GM19372 (cell line): ENCODE results near the gene PSMC3.

Experiments used
- ATAC-seq: cut with Tn5 transposase; IDR thresholded peaks from one replicate; pipeline ENCODE4 v1.9.1; 2021; ENCODE audit warnings: mild to moderate bottlenecking, low read depth, moderate library complexity; ENCODE audit not compliant: unreplicated experiment

The PSMC3 gene

GRCh38 chr11:47426062-47426956, at the start of gene PSMC3:
Gene PSMC3, minus strand, starts transcription at chr11:47426439. Its CDS starts 160 bp downstream, at chr11:47426279.
- ATAC-seq = peak; percentile 94

- ATAC-seq = no peak
These were observed 44.4 kb upstream of the PSMC3 start for GRCh38 chr11:47470671-47471070.

DNA sequence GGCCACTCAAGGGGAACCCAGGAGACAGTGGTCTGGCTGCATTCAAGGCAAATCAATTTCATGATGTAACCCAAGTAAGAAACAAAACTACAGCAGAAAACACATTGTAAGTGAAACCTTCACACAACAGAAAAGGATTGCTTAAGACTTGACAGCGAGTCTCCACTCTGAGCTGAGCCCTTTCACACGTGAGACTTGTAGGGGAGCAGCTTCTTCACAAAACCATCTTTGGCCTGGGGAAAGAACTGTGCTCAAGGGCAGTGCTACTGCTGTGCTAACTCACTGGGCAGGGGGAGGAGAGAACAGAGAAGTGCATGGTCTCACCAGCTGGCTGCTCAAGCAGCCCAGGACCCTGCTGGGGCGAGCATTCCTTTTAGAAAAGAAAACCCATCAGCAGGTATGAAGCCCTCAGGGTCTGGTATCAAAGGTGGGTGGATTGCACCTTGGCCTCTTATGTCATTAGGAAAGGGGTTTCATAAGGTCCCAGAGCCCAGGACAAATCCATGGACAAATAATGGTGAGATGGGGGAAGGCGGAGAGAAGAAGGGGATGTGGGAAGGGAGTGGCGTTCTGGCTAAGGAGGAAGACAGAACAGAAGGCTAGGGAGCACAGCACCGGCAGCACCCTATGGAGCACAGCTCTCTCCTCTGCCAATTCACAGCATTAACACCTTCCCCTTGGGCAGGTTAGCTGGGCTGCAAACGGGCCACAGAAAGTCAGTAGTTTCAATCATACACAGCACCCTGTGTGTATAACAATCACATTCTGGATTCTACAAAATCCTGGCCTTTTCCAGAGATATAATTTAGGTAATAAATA, 43.3 kb upstream of the PSMC3 start:
- ATAC-seq = no peak

DNA sequence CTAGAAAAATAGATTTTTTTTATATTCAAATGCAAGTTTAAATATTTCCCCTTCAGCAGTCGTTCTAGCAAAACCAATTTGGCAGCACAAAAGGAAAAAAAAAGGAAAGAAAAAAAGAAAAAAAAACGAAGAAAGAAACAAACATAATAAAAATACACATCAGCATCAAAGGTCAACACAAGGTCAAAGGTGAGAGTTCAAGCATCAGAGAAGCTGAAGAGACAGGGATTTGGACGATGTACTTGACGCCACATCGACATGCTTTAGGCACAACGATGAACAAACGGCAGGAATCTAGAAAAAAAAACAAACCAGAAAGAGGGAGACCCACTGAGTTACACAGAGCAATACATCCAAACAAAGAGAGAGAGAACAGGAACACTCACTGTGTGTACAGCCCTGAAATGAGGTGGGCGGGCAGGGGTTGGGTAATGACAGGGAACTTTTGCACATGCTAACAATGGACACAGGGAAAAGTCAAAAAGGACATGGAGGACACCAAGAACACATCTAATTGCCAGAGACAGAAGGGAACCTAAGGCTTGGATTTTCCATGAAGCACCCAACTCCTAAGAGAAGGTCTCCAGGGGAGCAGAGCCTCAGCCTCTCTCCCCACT, 42.5 kb upstream of the PSMC3 start:
- ATAC-seq = no peak

- no peak for ATAC-seq
These were observed 41.1 kb upstream of the PSMC3 start for GRCh38 chr11:47467357-47467756.

DNA sequence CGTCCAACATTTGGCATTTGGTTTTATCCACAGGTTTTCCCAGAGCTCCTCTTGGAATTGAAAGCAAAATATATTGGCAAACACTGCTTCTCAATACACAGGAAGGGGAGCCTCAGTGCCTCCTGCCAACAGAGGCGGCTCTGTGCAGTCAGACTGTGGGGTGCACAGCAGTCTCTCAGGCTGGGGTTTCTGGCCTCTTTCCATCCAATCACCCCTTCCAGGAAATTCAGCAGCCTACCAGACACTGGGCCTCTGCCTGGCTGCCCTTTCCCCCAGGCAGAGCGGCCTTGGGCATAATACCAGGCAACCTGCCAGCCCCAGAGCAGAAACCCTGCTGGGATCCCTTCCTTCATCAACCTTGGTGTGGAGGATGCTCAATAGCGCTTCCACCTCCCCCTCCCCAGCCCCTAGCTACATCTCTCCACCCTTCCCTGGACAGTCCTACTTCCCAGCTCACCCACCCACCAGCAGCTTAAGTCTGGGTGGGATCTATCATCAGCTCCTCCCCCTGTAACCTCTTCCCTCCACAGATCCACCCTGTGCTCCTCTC, 40.5 kb upstream of the PSMC3 start:
- no peak for ATAC-seq

DNA sequence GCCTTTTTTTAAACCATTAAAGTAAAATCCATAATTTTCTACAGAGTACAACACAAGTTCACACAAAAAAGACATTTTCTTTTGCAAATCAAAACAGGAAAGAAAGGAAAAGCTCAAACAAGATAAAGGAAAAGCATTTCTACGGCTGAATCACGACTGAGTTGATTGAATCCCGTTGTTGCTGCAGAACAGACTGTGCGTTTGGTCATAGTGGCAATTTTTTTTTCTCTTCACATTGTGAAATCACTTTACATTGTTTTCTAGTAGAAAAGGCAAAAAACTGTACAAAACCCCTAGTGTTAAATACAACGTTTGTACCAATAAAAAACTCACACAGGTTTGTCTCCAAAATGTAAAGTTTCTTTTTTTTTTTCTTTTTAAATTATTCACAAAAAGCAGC, 40.0 kb upstream of the PSMC3 start:
- ATAC-seq = no peak

- no peak for ATAC-seq
These were observed 38.2 kb upstream of the PSMC3 start for GRCh38 chr11:47464483-47464882.

DNA sequence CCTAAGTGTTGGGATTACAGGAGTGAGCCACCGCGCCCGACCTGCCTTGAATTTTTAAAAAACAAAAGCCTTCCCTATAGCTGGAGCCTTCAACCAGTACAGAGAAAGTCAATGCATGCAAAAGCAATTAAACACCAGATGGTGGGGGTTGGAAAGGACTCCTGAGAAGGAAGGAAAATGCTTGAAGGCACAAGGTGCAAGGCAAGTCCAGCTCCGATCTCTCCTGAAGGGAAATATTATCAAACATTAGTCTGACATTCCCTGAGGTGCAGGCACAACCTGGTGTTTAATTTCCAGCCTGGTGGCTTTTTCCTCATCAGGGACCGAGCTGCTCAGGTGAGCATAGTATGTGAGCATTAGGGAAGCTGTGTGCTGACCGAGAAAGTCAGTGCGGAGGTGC, 35.6 kb upstream of the PSMC3 start:
- no peak for ATAC-seq

DNA sequence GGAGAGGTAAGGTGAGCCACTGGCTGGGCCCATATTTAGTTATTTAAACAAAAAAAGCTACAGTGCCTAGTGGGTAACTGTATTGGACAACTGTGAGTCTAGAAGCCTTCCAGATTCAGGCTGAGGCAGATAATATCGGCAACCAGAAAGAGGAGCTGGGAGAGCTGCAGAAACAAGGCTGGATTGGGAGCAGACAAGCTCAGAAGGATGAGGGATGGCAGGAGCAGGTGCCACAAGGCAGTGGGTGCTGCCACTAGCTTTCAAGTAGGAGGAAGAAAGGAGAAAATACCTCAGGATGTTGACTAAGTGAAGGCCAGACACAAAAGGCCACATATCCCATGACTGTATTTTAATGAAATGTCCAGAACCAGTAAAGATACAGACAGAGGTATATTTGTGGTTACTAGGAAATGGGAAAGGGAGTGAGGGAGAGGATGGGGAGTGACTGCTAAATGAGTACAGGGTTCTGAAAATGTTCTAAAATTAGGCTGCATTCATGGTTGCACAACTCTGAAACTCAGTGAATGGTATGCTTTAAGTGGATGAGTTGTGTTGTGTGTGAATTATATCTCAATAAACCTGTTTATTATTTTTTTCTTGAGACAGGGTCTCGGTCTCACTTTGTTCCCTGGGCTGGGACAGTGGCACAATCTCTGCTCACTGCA, 34.5 kb upstream of the PSMC3 start:
- no peak for ATAC-seq

DNA sequence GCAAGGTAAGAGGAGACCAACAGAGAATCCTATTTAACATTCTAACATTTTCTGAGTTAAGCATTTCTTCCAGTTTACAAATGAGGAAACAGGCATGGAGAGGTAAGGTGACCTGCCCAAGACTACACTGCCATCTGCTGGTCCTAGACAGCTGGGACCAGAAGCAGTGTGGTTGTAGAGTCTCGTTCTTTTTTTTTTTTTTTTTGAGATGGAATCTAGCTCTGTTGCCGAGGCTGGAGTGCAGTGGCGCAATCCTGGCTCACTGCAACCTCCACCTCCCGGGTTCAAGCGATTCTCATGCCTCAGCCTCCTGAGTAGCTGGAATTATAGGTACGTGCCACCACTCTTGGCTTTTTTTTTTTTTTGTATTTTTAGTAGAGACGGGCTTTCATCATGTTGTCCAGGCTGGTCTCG, 28.0 kb upstream of the PSMC3 start:
- peak; percentile 75 for ATAC-seq

DNA sequence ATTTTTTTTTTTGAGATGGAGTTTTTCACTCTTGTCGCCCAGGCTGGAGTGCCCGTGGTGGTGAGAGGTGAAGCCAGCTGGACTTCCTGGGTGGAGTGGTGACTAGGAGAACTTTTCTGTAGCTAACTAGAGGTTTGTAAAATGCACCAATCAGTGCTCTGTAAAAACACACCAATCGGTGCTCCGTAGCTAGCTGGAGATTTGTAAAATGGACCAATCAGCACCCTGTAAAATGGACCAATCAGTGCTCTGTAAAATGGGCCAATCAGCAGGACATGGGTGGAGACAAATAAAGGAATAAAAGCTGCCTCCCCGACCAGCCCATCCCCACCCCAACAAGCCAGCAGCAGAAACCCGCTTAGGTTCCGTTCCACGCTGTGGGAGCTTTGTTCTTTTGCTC, 27.1 kb upstream of the PSMC3 start:
- no peak for ATAC-seq

- ATAC-seq = no peak
These were observed 25.8 kb upstream of the PSMC3 start for GRCh38 chr11:47451990-47452389.

- no peak for ATAC-seq
These were observed 25.2 kb upstream of the PSMC3 start for GRCh38 chr11:47451436-47451835.

DNA sequence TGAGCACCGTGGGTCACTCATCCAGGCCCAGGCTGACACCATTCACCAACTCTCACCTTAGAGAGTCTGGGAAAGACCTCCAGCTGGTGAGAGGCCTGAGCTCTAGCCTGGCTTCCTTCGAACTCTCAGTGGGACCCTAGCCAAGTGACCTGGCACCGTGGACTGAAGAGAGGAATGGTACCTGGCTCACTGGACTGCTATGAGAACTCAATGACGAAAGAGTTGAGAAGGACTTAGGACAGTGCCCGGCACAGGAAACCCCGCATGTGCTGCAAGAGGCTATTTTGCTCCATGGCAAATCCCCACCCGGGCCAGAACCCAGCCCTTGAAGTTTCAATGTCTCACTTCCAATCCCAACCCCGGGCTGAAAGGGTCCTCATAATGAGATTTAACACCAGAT, 23.3 kb upstream of the PSMC3 start:
- ATAC-seq = no peak

DNA sequence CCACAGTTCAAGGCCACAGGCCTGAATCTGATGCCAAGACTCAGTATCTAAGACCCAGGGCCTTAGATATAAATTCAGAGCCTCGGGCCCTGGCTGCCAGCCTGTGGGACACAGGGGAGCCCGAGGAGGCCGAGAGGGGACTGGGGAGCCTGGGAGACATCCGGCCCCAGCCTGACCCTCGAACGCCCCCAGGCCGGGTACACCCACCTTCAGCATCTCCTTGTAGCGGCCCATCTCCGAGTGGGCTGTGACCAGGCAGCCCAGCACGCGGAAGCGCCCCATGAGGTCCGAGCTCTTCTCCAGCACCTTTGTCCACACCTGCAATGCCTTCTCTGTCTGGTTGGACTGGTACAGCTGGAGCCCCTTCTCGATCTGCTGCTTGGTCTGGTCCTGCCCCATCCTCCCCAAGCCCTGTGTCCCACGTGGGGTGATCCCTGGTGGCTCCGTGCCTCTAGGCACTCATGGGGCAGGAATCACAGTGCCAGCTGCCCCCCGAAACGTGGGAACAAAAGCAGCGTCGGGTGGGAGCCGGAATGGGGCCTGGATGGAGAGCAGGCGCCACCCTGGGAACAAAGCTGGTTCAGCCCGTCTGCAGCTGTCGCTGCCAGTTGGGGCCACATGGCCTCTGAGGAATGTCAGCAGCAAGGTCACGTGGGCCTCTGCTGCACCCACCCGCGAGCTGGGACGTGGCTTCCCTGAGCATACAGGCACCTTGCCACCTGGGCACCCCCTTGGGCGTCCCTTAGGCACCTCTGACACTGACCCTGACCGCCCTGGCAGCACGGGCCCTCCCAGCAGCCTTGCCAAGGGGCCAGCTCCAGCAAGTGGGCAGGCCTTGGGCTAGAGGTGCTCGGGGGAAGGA, 22.6 kb upstream of the PSMC3 start, which contains the start of gene RAPSN:
RAPSN (minus strand) TSS at position 571 of the 862 bp plus-strand sequence; CDS start at position 399, 172 bp downstream.
- ATAC-seq = no peak

DNA sequence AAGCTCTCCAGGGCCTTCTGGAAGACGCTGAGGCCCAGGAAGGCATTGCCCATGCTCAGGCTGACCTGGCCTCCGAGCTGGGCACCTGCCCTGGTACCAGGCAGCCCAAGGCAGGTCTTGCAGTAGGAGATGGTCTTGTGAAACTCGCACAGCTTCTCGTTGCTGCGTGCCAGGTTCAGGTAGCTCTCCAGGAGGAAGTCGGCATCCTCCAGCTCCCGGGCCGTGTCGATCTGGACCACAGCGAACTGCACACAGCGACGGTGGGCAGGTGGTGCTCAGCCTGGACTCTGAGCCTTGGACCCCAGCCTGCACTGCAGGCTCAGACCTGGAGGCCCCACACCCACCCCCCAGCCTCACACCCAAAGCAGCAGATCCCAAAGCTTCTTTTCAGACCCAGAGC, 21.7 kb upstream of the PSMC3 start:
- ATAC-seq = no peak

- ATAC-seq = no peak
These were observed 20.6 kb upstream of the PSMC3 start for GRCh38 chr11:47446833-47447232.

GRCh38 chr11:47445840-47446239, 19.6 kb upstream of the PSMC3 start:
- ATAC-seq = no peak
